Subcutaneous adipose tissue (tissue), 4 donors: ENCODE data around the gene C14orf93. TPM values are rescaled to one million over a fixed set of nuclear protein-coding genes. Genes with fewer than 3 reads are reported as not detected.

Experiments
- total RNA-seq, 4 donors: library from RNA; depleted of rRNA; stranded (reverse); fragments of >200 nt; gene quantifications; one replicate each; pipeline ENCODE4 v1.1.0, GENCODE V29; 2016
- TF ChIP-seq, protein P1 (sequence below): fragments of 450-650 bp; IDR thresholded peaks from one replicate; pipeline ENCODE4 v1.5.1; 2016; ENCODE audit warnings: low read depth, mild to moderate bottlenecking, control low read depth, antibody characterized with exemption, moderate library complexity

Gene C14orf93
- total RNA-seq, 4 donors from 2014 or later: 6.8 to 13.9 (median 12.3) TPM

DNA sequence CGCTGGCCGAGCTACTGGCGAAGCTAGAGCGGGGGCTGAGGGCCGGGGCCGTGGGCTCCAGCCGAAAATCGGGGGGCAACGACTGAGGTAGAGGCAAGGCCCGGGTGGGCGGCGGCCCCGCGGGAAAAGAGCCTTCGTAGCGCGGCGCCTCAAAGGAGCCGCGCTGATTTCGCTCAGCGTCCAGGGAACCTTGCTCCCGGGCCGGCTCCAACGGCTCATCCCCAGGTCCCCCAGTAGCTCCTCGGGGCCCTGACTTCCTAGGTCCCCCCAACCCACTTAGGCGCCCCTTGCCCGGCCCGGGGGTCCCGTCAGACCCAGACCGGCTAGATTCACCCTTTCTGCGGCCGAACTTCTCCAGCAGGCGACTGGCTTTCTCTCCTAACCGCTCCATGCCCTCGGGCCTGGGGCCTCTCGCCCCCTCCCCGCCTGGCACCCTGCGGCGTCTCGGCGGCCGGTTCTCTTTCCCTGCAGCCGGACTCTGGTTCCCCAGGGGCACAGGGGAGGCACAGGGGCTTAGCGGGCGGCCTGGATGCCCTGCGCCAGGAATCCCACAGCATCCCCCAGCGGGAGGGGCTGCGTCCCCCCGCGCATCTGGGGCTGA is 28.0 kb downstream of the C14orf93 start:
- TF ChIP-seq, protein P1, sequence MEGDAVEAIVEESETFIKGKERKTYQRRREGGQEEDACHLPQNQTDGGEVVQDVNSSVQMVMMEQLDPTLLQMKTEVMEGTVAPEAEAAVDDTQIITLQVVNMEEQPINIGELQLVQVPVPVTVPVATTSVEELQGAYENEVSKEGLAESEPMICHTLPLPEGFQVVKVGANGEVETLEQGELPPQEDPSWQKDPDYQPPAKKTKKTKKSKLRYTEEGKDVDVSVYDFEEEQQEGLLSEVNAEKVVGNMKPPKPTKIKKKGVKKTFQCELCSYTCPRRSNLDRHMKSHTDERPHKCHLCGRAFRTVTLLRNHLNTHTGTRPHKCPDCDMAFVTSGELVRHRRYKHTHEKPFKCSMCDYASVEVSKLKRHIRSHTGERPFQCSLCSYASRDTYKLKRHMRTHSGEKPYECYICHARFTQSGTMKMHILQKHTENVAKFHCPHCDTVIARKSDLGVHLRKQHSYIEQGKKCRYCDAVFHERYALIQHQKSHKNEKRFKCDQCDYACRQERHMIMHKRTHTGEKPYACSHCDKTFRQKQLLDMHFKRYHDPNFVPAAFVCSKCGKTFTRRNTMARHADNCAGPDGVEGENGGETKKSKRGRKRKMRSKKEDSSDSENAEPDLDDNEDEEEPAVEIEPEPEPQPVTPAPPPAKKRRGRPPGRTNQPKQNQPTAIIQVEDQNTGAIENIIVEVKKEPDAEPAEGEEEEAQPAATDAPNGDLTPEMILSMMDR: no peak

GRCh38 chr14:22981090-22981875 is 28.7 kb downstream of the C14orf93 start:
- TF ChIP-seq, protein P1: no peak

DNA sequence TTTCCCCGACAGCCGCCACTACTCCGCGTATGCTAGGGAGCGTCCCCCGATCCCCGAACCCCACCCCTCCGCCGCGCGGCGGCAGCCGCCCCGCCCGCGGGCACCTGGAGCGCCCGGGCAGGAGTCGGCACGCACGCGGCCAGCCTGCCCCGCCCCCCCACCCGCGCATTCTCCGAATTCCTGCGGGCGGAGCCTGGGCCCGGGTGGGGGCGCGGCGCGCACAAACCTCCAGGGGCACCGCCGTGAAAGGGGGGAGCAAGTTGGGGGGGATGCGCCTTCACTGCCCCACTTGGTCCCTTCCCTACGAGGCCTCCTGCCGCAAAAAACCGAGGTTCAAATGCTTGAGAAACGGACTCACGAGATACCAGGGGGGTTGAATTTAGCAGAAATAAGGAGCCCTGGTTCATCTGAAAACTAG is 29.3 kb downstream of the C14orf93 start:
- TF ChIP-seq, protein P1: no peak

DNA sequence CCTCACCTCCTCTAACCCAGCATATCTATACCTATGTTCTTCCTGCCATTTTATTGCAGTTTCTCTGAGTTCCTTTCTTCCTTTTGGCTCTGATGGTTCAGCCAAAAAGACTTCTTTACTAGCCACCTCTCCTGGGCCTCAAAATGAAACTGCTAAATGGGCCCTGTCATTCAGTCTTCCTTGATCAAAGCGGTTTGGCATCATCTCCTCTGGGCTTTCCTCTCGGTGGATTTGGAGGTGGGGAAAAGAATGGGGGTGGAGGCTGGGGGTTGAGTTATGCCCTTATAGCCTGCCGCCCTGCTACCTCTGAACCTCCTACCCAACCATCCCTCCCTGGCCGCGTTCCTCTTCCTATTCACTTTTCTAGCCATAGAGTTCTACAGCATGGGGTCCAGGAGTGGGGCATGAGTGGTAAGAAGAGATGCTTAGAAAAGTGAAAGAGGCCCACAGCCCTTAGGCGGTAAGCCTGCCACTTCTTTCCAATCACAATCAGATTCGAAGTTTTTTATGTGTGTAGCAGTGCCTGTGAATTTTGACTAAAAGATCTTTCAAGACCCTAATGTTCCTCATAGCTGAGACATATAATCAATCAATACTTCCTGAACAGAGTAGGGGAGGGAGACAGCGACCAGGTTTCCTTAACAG is 30.1 kb downstream of the C14orf93 start:
- TF ChIP-seq, protein P1: no peak

- TF ChIP-seq, protein P1: no peak
These were observed 30.8 kb downstream of the C14orf93 start for GRCh38 chr14:22978981-22979671.

DNA sequence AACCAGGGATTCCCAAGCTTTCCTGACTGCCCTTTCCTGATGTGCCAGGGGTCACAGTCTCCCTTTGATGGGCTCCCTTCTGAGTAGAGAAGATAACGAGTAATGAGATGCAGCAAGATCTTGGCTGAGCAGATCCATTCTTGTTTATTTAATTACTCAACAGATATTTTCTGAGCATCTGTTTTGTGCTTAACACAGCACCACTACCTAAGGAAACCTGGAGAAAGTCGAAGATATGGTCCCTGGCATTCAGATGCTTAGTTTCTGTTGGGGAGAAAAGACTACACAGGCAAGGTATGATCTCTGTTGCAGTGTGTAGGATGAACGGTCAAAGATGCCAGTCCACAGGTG is 31.5 kb downstream of the C14orf93 start:
- TF ChIP-seq, protein P1: no peak
